K562 (cell line): ENCODE results near the gene PSMC3IP. TPM values are rescaled to one million over a fixed set of nuclear protein-coding genes. Genes with fewer than 3 reads are reported as not detected.
A peak's percentile ranks its signal among the peaks of the same experiment; 100 is the strongest.

Experiments
- ATAC-seq: fragments of 200-7000 bp; cut with Tn5 transposase; 3 replicates; pipeline ENCODE4 v1.9.1; 2020; ENCODE audit warnings: moderate library complexity
- BruUV-seq: library from RNA; stranded (reverse); fragments of 400-500 nt; replicated peaks from 2 replicates; lab custom pipeline; 2021; lab: Mats Ljungman, UMichigan
- CTCF ChIA-PET: fragments of 300-600 bp; formaldehyde crosslinking; extraction: SDS; loops from one replicate; lab custom pipeline; 2021; ENCODE audit warnings: low intra/inter-chr PET ratio; lab: Yijun Ruan, JAX
- POLR2A ChIA-PET: fragments of 300-600, 350-650 bp; sonication (Branson Sonifier 250); formaldehyde crosslinking; extraction: SDS; loops from one replicate; lab custom pipeline; 2021; ENCODE audit warnings: antibody characterized with exemption, inconsistent platforms; lab: Yijun Ruan, JAX
- DNase-seq, 4 experiments: peaks; one replicate each; pipeline versions ENCODE4 v3.0.0 to v3.0.0-alpha.2; 2011 to 2018; ENCODE audit warnings: low spot score in 3 of 4, mixed read lengths in 3 of 4; ENCODE audit errors: extremely low read depth in 1 of 4
- FAIRE-seq: peaks from 2 replicates; lab custom pipeline; 2011; peaks lifted over from hg19 to GRCh38; lab: Jason Lieb, UNC
- H2AFZ ChIP-seq: 2 replicates; pipeline ENCODE4 v1.6.0; 2011; ENCODE audit warnings: low read depth, low read length, control low read depth, inconsistent platforms
- H3K27ac ChIP-seq: fragments of 200-600 bp; 3 replicates; pipeline ENCODE4 v1.8.0; 2011; ENCODE audit warnings: low read depth, mild to moderate bottlenecking, control low read depth, inconsistent platforms, low read length, moderate library complexity, mixed read lengths; ENCODE audit errors: extremely low read depth
- H3K27me3 ChIP-seq, 2 experiments: fragments of 300-600 bp in 1 of 2; 2 replicates in 1 of 2; 3 replicates in 1 of 2; pipeline versions ENCODE4 v1.6.0 to v1.8.0; 2011; ENCODE audit warnings: inconsistent platforms in 2 of 2, low read length in 2 of 2, mild to moderate bottlenecking in 1 of 2, mixed read lengths in 1 of 2, moderate library complexity in 1 of 2; ENCODE audit not compliant: control insufficient read depth in 2 of 2, insufficient read depth in 2 of 2
- H3K36me3 ChIP-seq: fragments of 300-600 bp; 3 replicates; pipeline ENCODE4 v1.8.0; 2011; ENCODE audit warnings: mild to moderate bottlenecking, low read length, inconsistent platforms; ENCODE audit not compliant: control insufficient read depth, insufficient read depth
- H3K4me1 ChIP-seq, 2 experiments: fragments of 200-600 bp in 1 of 2; replicated peaks in 1 of 2; 2 replicates in 1 of 2; 3 replicates in 1 of 2; pipeline versions ENCODE4 v1.5.1 to v1.8.0; 2011; ENCODE audit warnings: inconsistent platforms in 2 of 2, low read length in 2 of 2, mild to moderate bottlenecking in 1 of 2, mixed read lengths in 1 of 2, moderate library complexity in 1 of 2; ENCODE audit not compliant: control insufficient read depth in 2 of 2, insufficient read depth in 2 of 2
- H3K4me2 ChIP-seq: 2 replicates; pipeline ENCODE4 v1.6.1; 2011; ENCODE audit warnings: low read length, control low read depth, inconsistent platforms, mixed read lengths; ENCODE audit not compliant: insufficient read depth
- H3K4me3 ChIP-seq: fragments of 200-600 bp; sonication (generic), shearing (Covaris generic); 2 replicates; pipeline ENCODE4 v1.5.1; 2016; ENCODE audit warnings: control low read depth, inconsistent platforms
- H3K79me2 ChIP-seq: fragments of 200-600 bp; 3 replicates; pipeline ENCODE4 v1.8.0; 2011; ENCODE audit warnings: low read length, inconsistent platforms; ENCODE audit not compliant: control insufficient read depth, insufficient read depth
- H3K9ac ChIP-seq, 2 experiments: 2 replicates each; pipeline versions ENCODE4 v1.6.0 to v1.6.1; 2011; ENCODE audit warnings: low read depth in 2 of 2, low read length in 2 of 2, control low read depth in 1 of 2, inconsistent platforms in 1 of 2, mild to moderate bottlenecking in 1 of 2, mixed read lengths in 1 of 2; ENCODE audit not compliant: insufficient read depth in 1 of 2
- H3K9me1 ChIP-seq: one replicate; pipeline ENCODE4 v1.6.0; 2011; ENCODE audit warnings: inconsistent platforms, mild to moderate bottlenecking, low read length, moderate library complexity; ENCODE audit not compliant: control insufficient read depth, insufficient read depth
- H3K9me3 ChIP-seq: replicated peaks from 2 replicates; pipeline ENCODE4 v1.5.1; 2011; ENCODE audit warnings: low read depth, low read length, inconsistent platforms; ENCODE audit not compliant: control insufficient read depth, insufficient read depth
- H4K20me1 ChIP-seq: replicated peaks from 2 replicates; pipeline ENCODE4 v1.6.1; 2011; ENCODE audit warnings: low read length, inconsistent platforms, mixed read lengths; ENCODE audit not compliant: control insufficient read depth, insufficient read depth
- ATF6 ChIP-seq: sonication (generic); formaldehyde crosslinking; IDR thresholded peaks from 2 replicates; pipeline ENCODE4 v1.4.0; 2020; ENCODE audit warnings: mild to moderate bottlenecking, missing genetic modification reagents
- CCAR2 ChIP-seq: fragments of 200-400 bp; formaldehyde crosslinking; IDR thresholded peaks from 2 replicates; pipeline ENCODE4 v1.6.1; 2017; ENCODE audit warnings: mild to moderate bottlenecking, low read depth, low read length
- FOXJ2 ChIP-seq: fragments of 200-800 bp; sonication (Bioruptor generic); IDR thresholded peaks from 2 replicates; pipeline ENCODE4 v1.6.1; 2016; ENCODE audit warnings: missing genetic modification characterization, missing compliant biosample characterization
- GATAD2A ChIP-seq: fragments of 450-650 bp; IDR thresholded peaks from 2 replicates; pipeline ENCODE4 v1.6.1; 2017
- HES1 ChIP-seq: fragments of 450-650 bp; IDR thresholded peaks from 2 replicates; pipeline ENCODE4 v1.6.1; 2016; ENCODE audit warnings: low read depth, mild to moderate bottlenecking, moderate library complexity
- HMG20A ChIP-seq: fragments of 450-650 bp; formaldehyde crosslinking; conservative IDR thresholded peaks from 2 replicates; pipeline ENCODE4 v1.4.0; 2020; ENCODE audit warnings: mild to moderate bottlenecking, mixed read lengths
- HNRNPL ChIP-seq: fragments of 200-400 bp; formaldehyde crosslinking; IDR thresholded peaks from 2 replicates; pipeline ENCODE4 v1.6.1; 2017; ENCODE audit warnings: low read depth, mild to moderate bottlenecking, low read length
- KLF16 ChIP-seq: IDR thresholded peaks from 2 replicates; pipeline ENCODE4 v1.6.1; 2016; ENCODE audit warnings: antibody characterized with exemption
- MAFK ChIP-seq: IDR thresholded peaks from 2 replicates; pipeline ENCODE4 v1.6.1; 2011; ENCODE audit warnings: low read length, improper control_type of control experiment
- OTX1 ChIP-seq: fragments of 450-650 bp; formaldehyde crosslinking; IDR thresholded peaks from 2 replicates; pipeline ENCODE4 v1.4.0; 2022; ENCODE audit warnings: mild to moderate bottlenecking
- PHF20 ChIP-seq: fragments of 450-650 bp; IDR thresholded peaks from 2 replicates; pipeline ENCODE4 v1.6.1; 2018; ENCODE audit not compliant: partially characterized antibody
- PHF8 ChIP-seq: fragments of 200-600 bp; sonication (generic); IDR thresholded peaks from 2 replicates; pipeline ENCODE4 v1.6.1; 2012; ENCODE audit warnings: mixed run types, mild to moderate bottlenecking, inconsistent platforms, low read length, moderate library complexity, borderline replicate concordance
- POLR3G ChIP-seq: IDR thresholded peaks from 2 replicates; pipeline ENCODE4 v1.6.1; 2011; ENCODE audit not compliant: insufficient read length, insufficient replicate concordance; ENCODE audit errors: extremely low read depth
- RB1 ChIP-seq: fragments of 450-650 bp; IDR thresholded peaks from 2 replicates; pipeline ENCODE4 v1.6.1; 2017; ENCODE audit warnings: low read depth, mild to moderate bottlenecking
- RBFOX2 ChIP-seq: fragments of 200-400 bp; formaldehyde crosslinking; IDR thresholded peaks from 2 replicates; pipeline ENCODE4 v1.6.1; 2017; ENCODE audit warnings: low read depth, mild to moderate bottlenecking, low read length, moderate library complexity
- SAFB ChIP-seq: fragments of 200-400 bp; formaldehyde crosslinking; IDR thresholded peaks from 2 replicates; pipeline ENCODE4 v1.6.1; 2017; ENCODE audit warnings: low read depth, low read length, borderline replicate concordance
- SMARCA5 ChIP-seq: fragments of 450-650 bp; IDR thresholded peaks from 2 replicates; pipeline ENCODE4 v1.6.1; 2016
- THAP7 ChIP-seq: fragments of 250-450 bp; sonication (Bioruptor Pico); IDR thresholded peaks from 2 replicates; pipeline ENCODE4 v1.5.0; 2021
- ZFPM2 ChIP-seq: fragments of 250-450 bp; sonication (Bioruptor Pico); IDR thresholded peaks from 2 replicates; pipeline ENCODE4 v1.5.1; 2022; ENCODE audit warnings: mild to moderate bottlenecking
- ZNF134 ChIP-seq: fragments of 250-450 bp; sonication (Bioruptor Pico); conservative IDR thresholded peaks from 2 replicates; pipeline ENCODE4 v1.4.0; 2020
- ZNF57 ChIP-seq: fragments of 450-650 bp; formaldehyde crosslinking; IDR thresholded peaks from 2 replicates; pipeline ENCODE4 v1.4.0; 2020; ENCODE audit warnings: mild to moderate bottlenecking, moderate library complexity
- ZNF780A ChIP-seq: fragments of 250-450 bp; sonication (Bioruptor Pico); IDR thresholded peaks from 2 replicates; pipeline ENCODE4 v1.5.0; 2021; ENCODE audit warnings: mild to moderate bottlenecking
- WGBS: fragments of 100-300 bp; shearing (Covaris generic); methylation state at CpG from one replicate; pipeline ENCODE4 v1.1.6; 2016; ENCODE audit warnings: low coverage, mixed read lengths; ENCODE audit not compliant: insufficient coverage; ENCODE audit errors: missing lambda C conversion rate; 5-methylcytosine and 5-hydroxymethylcytosine counted together
- in situ Hi-C: fragments of 300-500 bp; cut with MboI; formaldehyde crosslinking; loops from 4 replicates; pipeline ENCODE4 v1.15.0; 2018; ENCODE audit warnings: inconsistent platforms, mixed read lengths
- intact Hi-C: fragments of 100-400 bp; cut with micrococcal nuclease; formaldehyde crosslinking; loops from 2 replicates; pipeline ENCODE4 v1.14.2; 2022
- polyA plus RNA-seq, 8 experiments: library from polyadenylated mRNA; depleted of rRNA in 4 of 8; stranded (reverse) in 5 of 8; unstranded in 3 of 8; fragments of >200 nt; fragmentation: Nextera tagmentation in 2 of 8; fragmentation: Illumina TruSeq in 1 of 8; extraction: Ambion mirVana in 2 of 8; extraction: Trizol in 1 of 8; gene quantifications; 2 replicates each; pipeline versions ENCODE4 v1.2.1 to v1.2.3, GENCODE V29; 2011 to 2014; ENCODE audit warnings: inconsistent platforms in 1 of 8, missing spikeins in 1 of 8
- total RNA-seq, 7 experiments: library from RNA; depleted of rRNA in 6 of 7; stranded (reverse); fragments of >200 nt in 6 of 7; fragmentation: Illumina TruSeq in 2 of 7; extraction: Trizol in 2 of 7; gene quantifications; 2 replicates each; pipeline versions ENCODE4 v1.2.1 to v1.2.3, GENCODE V29; 2011 to 2021; ENCODE audit warnings: low replicate concordance in 1 of 7

The PSMC3IP gene
- total and polyA plus RNA-seq, 9 of the 15 experiments (the other 6 are each of a cell fraction or from before 2014, with no cell fraction given): 13.8 to 65.6 (median 32.8) TPM

- ChIA-PET POLR2A (interaction anchor here (0.5 to 2.7 kb wide), 12 partner anchors 9 to 605 kb away, joined by 3 to 15 read pairs (median 4); partner anchors contain the start of gene ODAD4), CTCF (interaction anchor here (0.7 to 1.3 kb wide), 2 partner anchors 19 to 31 kb away, joined by 3 to 6 read pairs; partner anchors contain the start of gene MLX)
- peaks cover 19% of the 10 kb centered on the region; the same call in 2 of the 3 replicates for H3K36me3 ChIP-seq
- DNase-seq: peak; percentile 97 to 100 (median 99)
- no TSS peak for BruUV-seq
- peak within 1 kb of the TSS; percentile 64 for H3K4me3 ChIP-seq
- 0% methylated on average over 20 of the region's 40 CpGs for WGBS
- in situ Hi-C loops (no loop called here), intact Hi-C loops (no loop called here)
- no peaks in the 10 kb centered on the region for H3K27me3 ChIP-seq
- peaks cover 23 to 59% of the 10 kb centered on the region in 2 experiments for H3K4me1 ChIP-seq
- peak; percentile 84 for FAIRE-seq
- peak; percentile 89 for ATAC-seq
- no peaks in the 10 kb centered on the region for H3K9me3 ChIP-seq
- peak within 1 kb of the TSS; percentile 80 for H3K27ac ChIP-seq
- H2AFZ ChIP-seq: peak within 1 kb of the TSS; percentile 87
- H3K9me1 ChIP-seq: no peaks in the 10 kb centered on the region
- H3K9ac ChIP-seq: peak within 1 kb of the TSS; percentile 70 to 97
- no peaks in the 10 kb centered on the region; the same call in 1 of the 2 replicates for H4K20me1 ChIP-seq
- H3K79me2 ChIP-seq: peaks cover 17% of the 10 kb centered on the region
- H3K4me2 ChIP-seq: peak within 1 kb of the TSS; percentile 92
- no peak for TF ChIP-seq OTX1 (CRISPR knock-in tag)
- TF ChIP-seq CCAR2: no peak
- peak; percentile 57 for TF ChIP-seq PHF20
- no peak for TF ChIP-seq HNRNPL
- TF ChIP-seq PHF8: no peak
- peak; percentile 81 for TF ChIP-seq HES1
- TF ChIP-seq RBFOX2: peak; percentile 92
- no peak for TF ChIP-seq KLF16
- no peak for TF ChIP-seq ZNF780A (CRISPR knock-in tag)
- TF ChIP-seq GATAD2A: 0 out of 2 replicates have a peak, but pooled peaks have one; percentile 55
- no peak for TF ChIP-seq ZFPM2
- no peak for TF ChIP-seq THAP7 (CRISPR knock-in tag)
- no peak for TF ChIP-seq POLR3G
- TF ChIP-seq ATF6 (CRISPR knock-in tag): no peak
- TF ChIP-seq HMG20A (CRISPR knock-in tag): no peak
- no peak for TF ChIP-seq MAFK
- peak; percentile 35; the same call in 1 of the 2 replicates for TF ChIP-seq SAFB
- TF ChIP-seq RB1: peak; percentile 79; the same call in 1 of the 2 replicates
- TF ChIP-seq FOXJ2 (tag): no peak
- TF ChIP-seq SMARCA5: no peak
- no peak for TF ChIP-seq ZNF134 (CRISPR knock-in tag)
- no peak for TF ChIP-seq ZNF57
Observed at GRCh38 chr17:42536048-42536371, 41.5 kb downstream of the PSMC3IP start, which contains the start of gene NAGLU. Gene NAGLU (plus strand): TSS chr17:42536241. CDS start chr17:42536273, 32 bp downstream.
